ENCODE results near the gene MAP3K12. TPM values are rescaled to one million over a fixed set of nuclear protein-coding genes. Genes with fewer than 3 reads are reported as not detected.

Gene MAP3K12
- total RNA-seq (2021; fragmentation: NEBNext Ultra II Directional; extraction: Animal tissue kit (Norgen Biotek cat#: 25700)) (21.4 and 23.4 TPM in 2 replicates), polyA plus RNA-seq (2011; rRNA removed) (42.7 and 54.1 TPM in 2 replicates), polyA minus RNA-seq (2011; rRNA and poly(A)+ RNA removed) (28.1 and 35.5 TPM in 2 replicates)
- polyA plus RNA-seq (2011; cell fraction: cytosol; rRNA removed), result 37.7 TPM
- polyA plus RNA-seq (2011; cell fraction: nucleus; rRNA removed), result 232 TPM
- 31.0 to 35.0 TPM (median 33.4 TPM) in 4 replicates for polyA plus RNA-seq (2012, experiment 1 of 2)
- 14.6 TPM for polyA plus RNA-seq (2012, experiment 2 of 2)
- polyA plus RNA-seq (2013, experiment 1 of 2), result 20.2 TPM
- polyA plus RNA-seq (2013, experiment 2 of 2), result 15.6 TPM
- 16.5 TPM for polyA minus RNA-seq (2011; cell fraction: cytosol; rRNA and poly(A)+ RNA removed)
- 48.2 TPM for polyA minus RNA-seq (2011; cell fraction: nucleus; rRNA and poly(A)+ RNA removed)
- long read RNA-seq, experiment 1, partial matches to known transcripts, result 1 of 3 reads
- long read RNA-seq, experiment 1, other reads (novel, unspliced or antisense), result 1 of 3 reads
- long read RNA-seq, experiment 2, partial matches to known transcripts, result 1 of 1 reads
- long read RNA-seq, experiment 2, other reads (novel, unspliced or antisense), result 0 of 1 reads

- Histone ChIP-seq H3K79me1 (ENCODE audit: low read depth, low read length) (peaks cover 15% of the 10 kb centered on the region), H3K4me1 (replicated peaks in 1 of 4; ENCODE audit: control insufficient read depth in 3 of 4, insufficient read depth in 4 of 4, low read length in 3 of 4) (peaks cover 11 to 44% (median 21%) of the 10 kb centered on the region in 4 experiments), H2BK20ac (ENCODE audit: low read length) (peak within 1 kb of the TSS; percentile 72; the same call in 1 of the 2 replicates), H3K27ac (ENCODE audit: low read depth, low read length) (peak within 1 kb of the TSS; percentile 68), H3K9ac (replicated peaks in 1 of 4; ENCODE audit: extremely low read depth in 1 of 4, low read depth in 3 of 4, low read length in 3 of 4) (peak within 1 kb of the TSS; percentile 62 to 84 (median 68)), H3K18ac (ENCODE audit: extremely low read depth, low read length) (peak within 1 kb of the TSS; percentile 88), H3K4ac (replicated peaks; ENCODE audit: insufficient read length, low read depth, low read length) (peak within 1 kb of the TSS; percentile 79), H3K9me3 (ENCODE audit: insufficient read depth in 2 of 2, low read depth in 1 of 2, low read length in 1 of 2) (no peaks in the 10 kb centered on the region), H2BK5ac (ENCODE audit: low read depth, low read length) (peak within 1 kb of the TSS; percentile 95; the same call in 1 of the 2 replicates), H4K5ac (ENCODE audit: insufficient read length, low read depth, low read length) (peak within 1 kb of the TSS; percentile 80), H3K27me3 (replicated peaks in 1 of 4; ENCODE audit: control insufficient read depth in 3 of 4, extremely low read depth in 1 of 4, insufficient read depth in 3 of 4, low read length in 3 of 4) (no peaks in the 10 kb centered on the region), H2BK120ac (replicated peaks; ENCODE audit: low read depth, low read length) (peak within 1 kb of the TSS; percentile 80), H4K8ac (ENCODE audit: extremely low read depth, insufficient read depth, low read length) (peak within 1 kb of the TSS; percentile 54), H4K91ac (replicated peaks; ENCODE audit: insufficient read length, low read length) (peak within 1 kb of the TSS; percentile 94), H3K4me2 (ENCODE audit: insufficient read depth in 1 of 2, low read depth in 2 of 2, low read length in 2 of 2) (peak within 1 kb of the TSS; percentile 78 to 98), H2BK12ac (ENCODE audit: low read depth, low read length) (peak within 1 kb of the TSS; percentile 93; the same call in 1 of the 2 replicates), H2AFZ (ENCODE audit: low read length) (no peak within 1 kb of the TSS), H3K36me3 (ENCODE audit: control insufficient read depth in 2 of 4, insufficient read depth in 4 of 4, low read length in 3 of 4) (peaks cover 0 to 5% (median under 1%) of the 10 kb centered on the region in 4 experiments; a peak in 4 of 8 replicates), H2BK15ac (ENCODE audit: low read length) (peak within 1 kb of the TSS; percentile 92), H3K14ac (ENCODE audit: insufficient read length) (no peak within 1 kb of the TSS), H3K79me2 (ENCODE audit: control insufficient read depth in 1 of 2, insufficient read depth in 2 of 2, low read length in 2 of 2) (peaks cover 0 to 30% of the 10 kb centered on the region in 2 experiments; a peak in 2 of 4 replicates), H3K23ac (ENCODE audit: insufficient read length) (no peak within 1 kb of the TSS), H3K4me3 (ENCODE audit: extremely low read depth in 1 of 4, insufficient read depth in 2 of 4, low read depth in 3 of 4, low read length in 4 of 4) (peak within 1 kb of the TSS; percentile 55 to 91 (median 74)), H3K56ac (replicated peaks; ENCODE audit: insufficient read length, low read depth, low read length) (peak within 1 kb of the TSS; percentile 73), H2AK5ac (ENCODE audit: low read depth, low read length) (peak within 1 kb of the TSS; percentile 75; the same call in 1 of the 2 replicates), H4K20me1 (replicated peaks in 1 of 2; ENCODE audit: control insufficient read depth in 1 of 2, insufficient read depth in 2 of 2, low read length in 2 of 2) (peaks cover 0 to under 1% of the 10 kb centered on the region in 2 experiments), H3K23me2 (ENCODE audit: low read depth, low read length) (peaks cover 22% of the 10 kb centered on the region)
- POLR2A ChIA-PET (ENCODE audit: partially characterized antibody), result interaction anchor here (0.6 to 67.0 kb wide), 10 partner anchors 12 to 612 kb away, joined by 3 to 3397 read pairs (median 4); partner anchors contain the start of genes AAAS, PCBP2 and PRR13
- peak in 1 of 2 experiments; percentile 84 for DNase-seq (ENCODE audit: low read depth in 1 of 2, low spot score in 2 of 2)
- no peak for FAIRE-seq
- CTCF ChIA-PET (ENCODE audit: partially characterized antibody), result interaction anchor here (0.6 to 5.5 kb wide), 8 partner anchors 9 to 918 kb away, joined by 3 to 41 read pairs (median 3); no protein-coding TSS in a partner anchor
- 4% methylated on average over 23 of the region's 51 CpGs; no CpG with 5 or more reads in 1 of the 2 experiments for WGBS, 2 experiments (ENCODE audit: extremely low coverage in 1 of 2, insufficient coverage in 1 of 2, insufficient read length in 1 of 2, insufficient replicate concordance in 2 of 2, low coverage in 1 of 2, low lambda C conversion rate in 2 of 2, missing lambda C conversion rate in 1 of 2)
- TF ChIP-seq POLR2A (IDR thresholded peaks at IDR 0.05; ENCODE audit: control extremely low read depth in 1 of 2, low read depth in 2 of 2, low read length in 2 of 2) (peak in 1 of 2 experiments; percentile 18; a peak in 1 of 3 replicates), KDM4A (IDR thresholded peaks at IDR 0.05; ENCODE audit: low read depth, low read length, severe bottlenecking) (peak; percentile 13), SIN3A (conservative IDR thresholded peaks at IDR 0.05 in 1 of 2, IDR thresholded peaks at IDR 0.05 in 1 of 2; ENCODE audit: low read depth in 1 of 2, low read length in 2 of 2) (peak; percentile 63 to 68; a peak in 1 of 4 replicates), MAX (IDR thresholded peaks at IDR 0.05) (0 out of 2 replicates have a peak, but pooled peaks have one; percentile 33), JUND (IDR thresholded peaks at IDR 0.05; ENCODE audit: low read length) (no peak), YY1 (IDR thresholded peaks at IDR 0.05; ENCODE audit: low read depth, low read length) (peak; percentile 31; the same call in 1 of the 2 replicates), POU5F1 (IDR thresholded peaks at IDR 0.05; ENCODE audit: low read depth, low read length) (no peak)
Measured at GRCh38 chr12:53499266-53500141, at the start of gene MAP3K12. TSS of gene MAP3K12 (minus strand) at chr12:53499458. CDS start at chr12:53487391, 12,067 bp downstream.
